Stomach (tissue), 4 donors: ENCODE measurements around the gene RDH12.

Experiments used
- POLR2A ChIP-seq, 4 donors: fragments of 450-650 bp; IDR thresholded peaks; one replicate each; pipeline ENCODE4 v1.6.1; 2016; ENCODE audit warnings: antibody characterized with exemption in 4 of 4, control low read depth in 2 of 4, mild to moderate bottlenecking in 1 of 4, moderate library complexity in 1 of 4
- TF ChIP-seq, protein P1 (sequence below), 7 experiments: fragments of 450-650 bp in 4 of 7; fragments of 200-600 bp in 3 of 7; sonication (generic) in 3 of 7; IDR thresholded peaks; one replicate each; pipeline ENCODE4 v1.5.1; 2016 to 2019; ENCODE audit warnings: antibody characterized with exemption in 7 of 7, control low read depth in 2 of 7, mild to moderate bottlenecking in 1 of 7

DNA sequence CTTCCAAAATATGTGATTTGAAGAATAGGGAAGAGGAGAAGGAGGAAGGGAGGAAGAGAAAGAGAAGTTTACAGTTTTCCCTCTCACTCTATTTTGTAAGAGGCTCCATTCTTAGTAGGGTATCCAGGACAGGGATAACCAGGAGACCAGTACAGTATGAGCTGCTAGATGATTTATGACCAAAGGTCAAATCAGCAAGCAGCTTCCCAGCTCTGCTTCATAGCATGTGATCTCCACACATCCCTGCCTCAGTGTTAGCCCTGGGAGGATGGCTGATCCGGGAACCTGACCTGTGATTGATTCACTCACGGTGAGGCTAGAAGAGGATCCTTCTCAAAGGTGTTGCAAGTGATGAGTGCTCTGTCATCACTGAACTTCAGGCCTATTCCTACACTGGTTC, 16.6 kb downstream of the RDH12 start:
- TF ChIP-seq, protein P1, sequence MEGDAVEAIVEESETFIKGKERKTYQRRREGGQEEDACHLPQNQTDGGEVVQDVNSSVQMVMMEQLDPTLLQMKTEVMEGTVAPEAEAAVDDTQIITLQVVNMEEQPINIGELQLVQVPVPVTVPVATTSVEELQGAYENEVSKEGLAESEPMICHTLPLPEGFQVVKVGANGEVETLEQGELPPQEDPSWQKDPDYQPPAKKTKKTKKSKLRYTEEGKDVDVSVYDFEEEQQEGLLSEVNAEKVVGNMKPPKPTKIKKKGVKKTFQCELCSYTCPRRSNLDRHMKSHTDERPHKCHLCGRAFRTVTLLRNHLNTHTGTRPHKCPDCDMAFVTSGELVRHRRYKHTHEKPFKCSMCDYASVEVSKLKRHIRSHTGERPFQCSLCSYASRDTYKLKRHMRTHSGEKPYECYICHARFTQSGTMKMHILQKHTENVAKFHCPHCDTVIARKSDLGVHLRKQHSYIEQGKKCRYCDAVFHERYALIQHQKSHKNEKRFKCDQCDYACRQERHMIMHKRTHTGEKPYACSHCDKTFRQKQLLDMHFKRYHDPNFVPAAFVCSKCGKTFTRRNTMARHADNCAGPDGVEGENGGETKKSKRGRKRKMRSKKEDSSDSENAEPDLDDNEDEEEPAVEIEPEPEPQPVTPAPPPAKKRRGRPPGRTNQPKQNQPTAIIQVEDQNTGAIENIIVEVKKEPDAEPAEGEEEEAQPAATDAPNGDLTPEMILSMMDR (IDR thresholded peaks at IDR 0.05), result no peak
- TF ChIP-seq POLR2A (IDR thresholded peaks at IDR 0.05), result no peak
